Panc1 (cell line): Measurements from ENCODE around the gene MYPN. TPM values are rescaled to one million over a fixed set of nuclear protein-coding genes. Genes with fewer than 3 reads are reported as not detected.

Source experiments
- ATAC-seq: fragments of 200-7000 bp; cut with Tn5 transposase; 2 replicates; pipeline ENCODE4 v1.9.1; 2020; ENCODE audit warnings: mild to moderate bottlenecking, moderate library complexity
- BruUV-seq: library from RNA; stranded (reverse); fragments of 400-500 nt; replicated peaks from 2 replicates; lab custom pipeline; 2021; lab: Mats Ljungman, UMichigan
- CTCF ChIA-PET: fragments of 300-600 bp; sonication (Branson Sonifier 250); formaldehyde crosslinking; loops from one replicate; lab custom pipeline; 2022; ENCODE audit warnings: antibody characterized with exemption; lab: Charles Lee
- POLR2A ChIA-PET: fragments of 300-600 bp; sonication (Branson Sonifier 250); formaldehyde crosslinking; loops from one replicate; lab custom pipeline; 2022; ENCODE audit warnings: antibody characterized with exemption; lab: Charles Lee
- DNase-seq: peaks from one replicate; pipeline ENCODE4 v3.0.0-alpha.2; 2010; ENCODE audit warnings: low read depth, low spot score
- H3K27ac ChIP-seq: 2 replicates; pipeline ENCODE4 v1.5.1; 2011; ENCODE audit warnings: mild to moderate bottlenecking, low read length, inconsistent platforms
- H3K27me3 ChIP-seq: fragments of 200-500 bp; sonication (Bioruptor generic); 2 replicates; pipeline ENCODE4 v1.6.0; 2014; ENCODE audit warnings: low read length, inconsistent platforms; ENCODE audit not compliant: control insufficient read depth, insufficient read depth
- H3K36me3 ChIP-seq: fragments of 200-500 bp; sonication (Bioruptor generic); 2 replicates; pipeline ENCODE4 v1.5.1; 2014; ENCODE audit warnings: inconsistent platforms, mild to moderate bottlenecking, low read length, moderate library complexity; ENCODE audit not compliant: control insufficient read depth, insufficient read depth
- H3K4me1 ChIP-seq: 2 replicates; pipeline ENCODE4 v1.5.1; 2011; ENCODE audit warnings: inconsistent platforms, mild to moderate bottlenecking, low read length, moderate library complexity; ENCODE audit not compliant: control insufficient read depth, insufficient read depth
- H3K4me3 ChIP-seq, 2 experiments: 2 replicates each; pipeline ENCODE4 v1.5.1; 2011 to 2012; ENCODE audit warnings: low read depth in 2 of 2, low read length in 2 of 2, mild to moderate bottlenecking in 2 of 2, inconsistent platforms in 1 of 2, moderate library complexity in 1 of 2
- H3K9me3 ChIP-seq: fragments of 200-500 bp; sonication (Bioruptor generic); 2 replicates; pipeline ENCODE4 v1.5.1; 2014; ENCODE audit warnings: low read depth, mild to moderate bottlenecking, inconsistent platforms, low read length, moderate library complexity; ENCODE audit not compliant: control insufficient read depth, insufficient read depth
- CTCF ChIP-seq: fragments of 450-650 bp; IDR thresholded peaks from 2 replicates; pipeline ENCODE4 v1.5.1; 2017; ENCODE audit warnings: mild to moderate bottlenecking
- POLR2AphosphoS5 ChIP-seq: IDR thresholded peaks from 2 replicates; pipeline ENCODE4 v1.6.1; 2012; ENCODE audit warnings: mild to moderate bottlenecking, low read depth, low read length, moderate library complexity
- REST ChIP-seq, 2 experiments: IDR thresholded peaks; 2 replicates each; pipeline ENCODE4 v1.6.1; 2011 to 2012; ENCODE audit warnings: low read depth in 2 of 2, control low read depth in 1 of 2, low read length in 1 of 2, mild to moderate bottlenecking in 1 of 2, moderate library complexity in 1 of 2; ENCODE audit not compliant: insufficient read depth in 1 of 2
- SIN3A ChIP-seq: IDR thresholded peaks from 2 replicates; pipeline ENCODE4 v1.6.1; 2012; ENCODE audit warnings: low read depth, mild to moderate bottlenecking, low read length, moderate library complexity, borderline replicate concordance; ENCODE audit not compliant: insufficient read depth
- TCF7L2 ChIP-seq: IDR thresholded peaks from 2 replicates; pipeline ENCODE4 v1.6.1; 2011; ENCODE audit warnings: mild to moderate bottlenecking, low read depth, low read length, inconsistent platforms
- in situ Hi-C: cut with HindIII; loops from 2 replicates; pipeline ENCODE4 v1.10.0; 2016; ENCODE audit warnings: low sequenced_read_pairs, low pct_unique_long_range_greater_than_20kb
- intact Hi-C: fragments of 100-400 bp; cut with micrococcal nuclease; formaldehyde crosslinking; loops from one replicate; pipeline ENCODE4 v1.10.0; 2022; ENCODE audit not compliant: unreplicated experiment
- total RNA-seq: library from RNA; stranded (reverse); gene quantifications from one replicate; pipeline ENCODE4 v1.2.1, GENCODE V29; 2021; ENCODE audit not compliant: unreplicated experiment

MYPN gene
- total RNA-seq, 1 experiment from 2014 or later: 39.1 TPM

- CTCF ChIA-PET: interaction anchor here (0.8 to 1.0 kb wide), 2 partner anchors 16 to 341 kb away, joined by 8 to 10 read pairs; no protein-coding TSS in a partner anchor
- BruUV-seq: no TSS peak
These were observed 87.4 kb downstream of the MYPN start for GRCh38 chr10:68196701-68197100.

GRCh38 chr10:68202960-68203353, 93.7 kb downstream of the MYPN start:
- H3K4me1 ChIP-seq: no peaks in the 10 kb centered on the region
- CTCF ChIA-PET: interaction anchor here (0.6 kb wide), 1 partner anchor 115 kb away, joined by 3 read pairs; no protein-coding TSS in a partner anchor
- no peaks in the 10 kb centered on the region for H3K9me3 ChIP-seq
- POLR2A ChIA-PET: no interaction called here
- H3K4me3 ChIP-seq: no peak overlapping the region
- DNase-seq: no peak
- no peaks in the 10 kb centered on the region for H3K27me3 ChIP-seq
- ATAC-seq: peak; percentile 78
- BruUV-seq: no TSS peak
- no peaks in the 10 kb centered on the region; the same call in 1 of the 2 replicates for H3K36me3 ChIP-seq
- TF ChIP-seq REST (IDR thresholded peaks at IDR 0.05; ENCODE audit: insufficient read depth in 1 of 2, low read depth in 2 of 2, low read length in 1 of 2) (no peak), CTCF (no peak), POLR2AphosphoS5 (no peak), SIN3A (no peak), TCF7L2 (no peak)
- intact Hi-C loops: no loop called here
- in situ Hi-C loops: no loop called here
- H3K27ac ChIP-seq: no peak overlapping the region

More at GRCh38 chr10:68196701-68197100, 87.4 kb downstream of the MYPN start:
- POLR2A ChIA-PET: no interaction called here
- no peak for TF ChIP-seq CTCF
- no peak for TF ChIP-seq SIN3A
- TF ChIP-seq POLR2AphosphoS5: no peak
- TF ChIP-seq TCF7L2: no peak
- TF ChIP-seq REST (IDR thresholded peaks at IDR 0.05; ENCODE audit: insufficient read depth in 1 of 2, low read depth in 2 of 2, low read length in 1 of 2): no peak
- intact Hi-C loops (no loop called here), in situ Hi-C loops (no loop called here)
- no peak for ATAC-seq
- Histone ChIP-seq H3K9me3 (no peaks in the 10 kb centered on the region; the same call in 1 of the 2 replicates), H3K36me3 (peaks cover 5% of the 10 kb centered on the region; the same call in 1 of the 2 replicates), H3K4me3 (no peak overlapping the region), H3K27ac (no peak overlapping the region), H3K27me3 (no peaks in the 10 kb centered on the region), H3K4me1 (no peaks in the 10 kb centered on the region)
- DNase-seq: no peak
